Muscle of back (tissue), 11 donors: Measurements from ENCODE around the gene GATB. TPM values are rescaled to one million over a fixed set of nuclear protein-coding genes. Genes with fewer than 3 reads are reported as not detected.
"Not testable (repeated sequence)": the region's sequence is repeated elsewhere in the genome, so short reads cannot be mapped to it uniquely, and the experiment has no call there.

Experiments used
- DNase-seq, 3 donors: peaks; one replicate each; pipeline versions ENCODE4 v3.0.0 to v3.0.0-alpha.2; 2013
- polyA plus RNA-seq, 10 donors: library from polyadenylated mRNA; unstranded; fragments of 120-200 nt; gene quantifications; one replicate each; pipeline ENCODE4 v1.2.1, GENCODE V29; 2013; ENCODE audit not compliant: insufficient read length in 10 of 10

GATB gene
- polyA plus RNA-seq, 10 donors: 18.3 to 24.0 (median 21.2) TPM

DNA sequence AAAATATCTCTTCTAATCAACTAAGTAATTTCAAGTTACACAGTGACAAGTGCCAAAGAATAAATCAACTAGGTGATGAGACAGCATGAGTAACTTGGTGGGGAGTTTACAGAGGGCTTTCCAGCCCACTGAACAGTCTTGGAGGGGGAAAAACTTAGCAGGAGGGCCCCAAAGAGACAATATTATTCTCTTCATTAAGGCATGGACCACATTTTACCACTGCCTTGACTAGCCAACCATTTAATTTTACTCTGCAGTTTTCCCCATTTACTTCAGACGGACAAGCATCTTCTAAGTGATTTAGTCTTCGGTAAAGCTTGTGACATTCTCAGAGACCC, 25.3 kb upstream of the GATB start:
- no peak for DNase-seq

DNA sequence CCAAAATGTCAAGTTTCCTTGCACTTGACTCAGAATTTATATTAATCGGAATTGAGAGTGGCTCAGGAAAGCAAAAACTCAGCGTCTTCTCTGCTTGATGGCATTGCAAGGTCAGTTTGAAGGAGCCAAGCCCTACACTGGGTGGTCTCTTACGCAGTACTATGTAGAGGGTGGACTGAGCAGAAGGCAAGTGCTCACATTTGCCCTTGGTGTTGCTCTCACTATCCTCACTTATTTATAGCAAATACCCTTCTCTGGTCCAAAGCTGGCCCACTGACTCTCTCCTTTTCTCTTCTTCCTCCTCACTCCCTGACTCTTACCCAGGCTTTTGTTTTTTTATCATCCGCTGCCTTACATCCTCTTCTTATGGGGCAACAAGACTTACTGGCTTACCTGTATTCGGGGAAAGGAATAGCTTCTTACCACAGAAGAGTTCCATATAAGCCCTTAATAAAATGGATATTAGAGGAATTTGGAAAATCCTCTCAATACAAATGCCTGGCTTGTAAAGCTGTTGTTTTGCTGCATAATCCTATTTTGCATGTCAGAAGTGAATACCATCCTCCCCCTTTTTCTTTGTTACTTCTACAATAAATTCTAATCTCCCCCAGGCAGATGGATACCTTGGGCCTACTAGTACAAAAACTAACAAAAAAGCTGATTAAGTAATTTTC, 24.8 kb upstream of the GATB start:
- DNase-seq: no peak

DNA sequence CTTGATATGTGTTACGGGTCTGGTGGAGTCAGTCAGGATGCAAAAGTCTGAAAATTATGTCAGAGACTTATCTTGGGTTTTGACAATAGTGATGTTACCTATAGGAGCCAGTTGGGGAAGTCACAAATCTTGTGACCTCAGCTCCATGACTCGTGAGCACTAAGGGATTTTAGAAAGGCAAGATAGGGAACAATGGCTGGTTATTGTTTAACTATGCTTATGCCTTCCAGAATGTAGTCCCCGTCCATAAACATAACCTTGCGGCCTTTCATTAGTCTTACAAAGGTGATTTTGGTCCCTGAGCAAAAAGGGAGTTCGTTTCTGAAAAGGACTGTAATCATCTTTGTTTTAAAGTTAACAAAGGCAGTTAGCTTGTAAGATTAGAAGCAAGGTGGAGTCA, 23.9 kb upstream of the GATB start:
- DNase-seq: no peak

DNA sequence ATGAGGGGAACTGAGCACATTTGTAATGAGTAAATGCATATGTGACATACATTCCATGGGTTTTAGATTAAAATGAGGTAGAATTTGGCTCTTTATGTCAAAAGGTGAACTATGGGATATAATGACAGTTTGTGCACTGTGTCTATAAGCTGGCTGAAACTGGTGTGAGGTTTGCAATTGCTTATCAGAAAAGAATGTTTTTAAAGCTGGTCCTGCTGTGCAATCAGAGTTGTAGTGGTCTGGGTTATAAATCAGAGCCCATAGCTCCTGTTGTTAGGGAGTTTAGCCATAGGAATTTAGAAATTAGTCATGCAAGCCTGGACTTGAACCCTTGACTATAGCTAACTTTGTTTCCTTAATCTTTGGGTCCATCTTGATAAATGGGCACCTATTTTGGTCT, 23.1 kb upstream of the GATB start:
- no peak for DNase-seq

DNA sequence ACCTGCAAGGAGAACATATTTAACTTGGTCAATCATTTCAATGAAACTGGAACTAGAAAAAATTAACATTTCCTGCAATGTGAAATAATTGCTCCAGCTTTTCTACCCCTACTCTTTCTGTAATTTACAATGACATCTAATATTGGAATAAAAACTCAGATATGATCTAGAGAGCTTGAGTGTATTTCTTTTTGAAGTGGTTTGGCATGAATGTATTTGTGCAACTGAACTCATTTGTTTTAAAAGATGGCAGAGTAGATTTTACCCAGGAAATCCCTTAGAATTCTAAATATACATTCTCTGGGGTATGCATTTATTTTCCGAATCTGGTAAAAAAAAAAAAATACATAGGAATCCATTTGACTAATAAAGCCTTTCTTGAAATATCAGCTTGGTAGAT, 21.5 kb upstream of the GATB start:
- DNase-seq: no peak

DNA sequence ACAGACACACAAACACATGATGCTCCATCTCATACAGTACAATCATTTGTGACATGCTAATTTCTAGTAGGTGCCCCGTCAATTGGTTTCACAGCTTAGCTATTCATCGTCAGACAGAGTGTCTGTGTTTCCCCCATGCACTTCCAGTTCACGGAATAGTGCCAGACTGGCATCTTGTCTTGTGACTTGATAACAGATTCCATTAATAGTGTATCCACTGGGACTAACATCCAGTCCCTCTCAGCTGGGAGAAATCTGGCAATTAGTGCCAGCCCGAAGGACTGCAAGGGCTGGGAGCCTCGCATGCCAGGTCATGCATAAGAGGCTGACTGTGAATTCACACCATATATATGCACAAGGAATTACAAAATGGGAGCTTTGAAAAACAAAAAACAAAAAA, 20.2 kb upstream of the GATB start:
- DNase-seq: no peak

DNA sequence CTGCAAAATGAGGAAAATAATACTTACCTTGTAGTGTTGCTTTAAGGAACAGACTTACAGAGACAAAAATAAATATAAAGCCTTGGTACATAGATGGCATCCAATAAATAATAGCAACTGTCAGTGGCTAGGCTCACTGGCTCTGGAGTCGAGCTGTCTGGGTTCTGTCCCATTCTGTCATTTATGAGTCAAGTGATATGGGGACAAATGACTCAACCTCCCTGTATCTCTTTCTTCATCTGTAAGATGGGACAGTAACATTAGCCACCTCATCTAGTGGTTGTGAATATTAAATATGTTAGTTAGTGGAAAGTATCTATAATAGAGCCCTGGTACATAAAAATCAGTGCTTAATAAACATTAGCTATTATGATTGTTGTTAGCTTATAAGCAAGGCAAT, 16.7 kb upstream of the GATB start:
- DNase-seq: no peak

DNA sequence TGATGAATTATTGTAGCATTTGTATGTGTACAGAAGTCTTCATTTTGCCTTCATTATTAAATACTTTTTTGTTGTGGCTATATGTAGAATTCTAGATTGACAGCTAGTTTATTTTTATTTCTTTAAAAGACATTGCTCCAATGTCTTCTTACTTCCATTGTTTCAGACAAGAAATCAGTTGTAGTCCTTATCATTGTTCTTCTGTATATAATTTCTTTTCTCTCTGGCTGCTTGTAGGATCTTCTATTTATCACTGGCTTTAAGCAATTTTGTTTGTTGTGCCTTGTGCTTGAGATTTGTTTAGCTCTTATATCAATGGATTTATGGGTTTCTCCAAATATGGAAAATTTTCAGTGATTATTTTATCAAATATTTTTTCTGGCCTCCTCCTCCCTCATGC, 13.5 kb upstream of the GATB start:
- DNase-seq: no peak

DNA sequence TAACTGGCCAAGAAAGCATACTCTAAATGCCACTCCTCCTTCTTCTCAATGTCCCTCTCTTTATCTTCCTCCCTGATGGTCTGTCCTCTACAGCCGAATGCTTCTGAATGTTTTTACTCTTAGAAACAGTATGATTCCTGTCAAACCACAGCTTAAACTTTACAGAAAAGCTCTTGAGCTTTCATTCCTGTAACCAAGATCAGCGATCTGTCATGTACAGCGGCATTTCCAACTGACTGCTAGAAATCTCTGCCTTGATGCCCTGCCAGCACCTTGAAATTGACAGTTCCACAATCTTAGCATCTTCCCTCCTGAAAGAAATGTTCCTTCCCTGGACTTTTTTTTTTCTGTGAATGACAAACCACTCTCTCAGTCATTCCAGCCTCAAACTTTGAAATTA, 11.5 kb upstream of the GATB start:
- DNase-seq: no peak

DNA sequence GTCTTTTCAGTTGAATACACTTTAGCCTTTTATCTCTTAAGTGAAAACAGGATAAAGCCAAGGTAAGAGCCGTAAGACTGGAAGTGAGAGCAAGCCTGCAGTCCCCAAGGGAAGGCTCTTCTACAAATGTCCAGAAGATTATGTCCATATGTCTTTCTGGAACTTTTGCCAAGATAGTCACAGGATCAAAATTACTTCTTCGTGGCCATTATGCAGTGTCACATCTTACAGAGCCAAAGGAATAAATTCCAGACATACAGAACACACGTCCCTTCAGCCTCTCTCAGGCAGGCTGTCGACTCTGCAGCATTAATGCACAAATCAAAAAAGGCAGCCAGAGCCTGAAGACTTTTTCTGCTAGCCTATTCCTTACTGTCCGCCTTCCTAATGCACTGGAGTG, 10.9 kb upstream of the GATB start:
- peak; percentile 57 to 80 (median 73) for DNase-seq

DNA sequence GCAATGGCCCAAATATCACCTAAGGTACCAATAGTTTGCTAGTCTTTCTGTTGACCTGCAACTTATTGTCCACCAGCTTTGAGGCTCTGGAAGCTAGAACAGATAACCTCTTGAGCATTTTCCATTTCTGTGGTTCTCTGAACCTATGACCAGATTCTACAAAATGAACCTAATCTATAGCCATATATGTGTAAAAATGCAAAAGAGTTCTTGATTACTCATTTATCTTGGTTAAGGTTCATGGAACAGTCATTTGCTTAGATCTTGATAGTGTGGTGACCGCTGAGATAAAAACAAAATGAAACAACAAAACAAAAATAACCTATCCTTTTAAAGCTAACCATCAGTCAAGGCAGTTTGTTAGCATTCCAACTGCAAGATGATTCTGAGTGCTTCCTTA, 9.3 kb upstream of the GATB start:
- no peak for DNase-seq

DNA sequence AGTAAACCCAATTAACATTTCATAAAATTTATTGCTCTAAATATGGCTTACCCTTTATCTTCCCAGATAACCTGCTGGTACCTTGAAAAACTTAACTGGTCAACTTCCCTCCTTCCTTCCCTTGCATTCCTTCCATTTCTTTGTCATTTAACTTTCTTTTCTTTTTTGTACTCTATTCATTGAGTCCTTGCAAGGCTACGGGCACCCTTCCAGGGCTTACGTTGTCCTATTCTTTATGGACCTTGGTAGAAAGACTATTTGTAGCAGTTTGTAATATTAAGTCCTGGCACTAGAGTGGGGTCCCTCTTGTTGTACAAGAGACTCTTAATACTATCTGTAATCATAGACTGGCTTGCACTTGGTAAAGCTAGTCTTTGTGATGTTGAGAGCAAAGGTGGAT, 8.0 kb upstream of the GATB start:
- DNase-seq: no peak

DNA sequence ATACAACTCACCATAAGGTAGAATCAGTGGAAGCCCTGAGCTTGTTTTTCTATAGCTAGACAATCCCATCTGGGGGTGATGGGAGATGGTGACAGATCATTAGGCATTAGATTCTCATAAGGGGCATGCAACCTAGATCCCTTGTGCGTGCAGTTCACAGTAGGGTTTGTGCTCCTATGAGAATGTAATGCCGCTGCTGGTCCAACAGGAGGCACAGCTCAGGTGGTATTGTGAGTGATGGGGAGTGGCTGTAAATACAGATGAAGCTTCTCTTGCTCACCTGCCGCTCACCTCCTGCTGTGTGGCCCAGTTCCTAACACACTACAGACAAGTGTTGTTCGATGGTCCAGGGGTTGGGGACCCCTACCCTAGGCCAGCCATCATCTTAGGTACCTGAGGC, 5.9 kb upstream of the GATB start:
- DNase-seq: no peak

DNA sequence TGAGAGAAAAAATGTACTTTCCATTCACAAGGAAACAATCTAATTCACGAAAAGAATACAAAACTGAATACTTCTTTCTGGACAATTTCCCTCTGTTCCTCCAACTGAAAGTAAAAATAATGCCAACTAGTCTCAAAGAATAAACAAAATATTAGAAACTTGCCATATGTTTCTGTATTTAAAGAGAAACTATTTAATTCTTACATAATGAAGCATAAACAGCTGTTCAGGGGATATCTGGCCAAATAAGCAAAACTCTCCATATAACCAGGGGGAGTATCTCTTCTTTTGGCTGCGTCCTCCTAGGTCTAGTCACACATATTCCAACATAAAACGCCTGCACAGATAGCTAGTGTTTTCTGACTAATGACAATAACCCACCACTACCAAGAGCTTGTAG, 805 bp downstream of the GATB start:
- peak in 2 of 3 donors; percentile 2 to 18 for DNase-seq

DNA sequence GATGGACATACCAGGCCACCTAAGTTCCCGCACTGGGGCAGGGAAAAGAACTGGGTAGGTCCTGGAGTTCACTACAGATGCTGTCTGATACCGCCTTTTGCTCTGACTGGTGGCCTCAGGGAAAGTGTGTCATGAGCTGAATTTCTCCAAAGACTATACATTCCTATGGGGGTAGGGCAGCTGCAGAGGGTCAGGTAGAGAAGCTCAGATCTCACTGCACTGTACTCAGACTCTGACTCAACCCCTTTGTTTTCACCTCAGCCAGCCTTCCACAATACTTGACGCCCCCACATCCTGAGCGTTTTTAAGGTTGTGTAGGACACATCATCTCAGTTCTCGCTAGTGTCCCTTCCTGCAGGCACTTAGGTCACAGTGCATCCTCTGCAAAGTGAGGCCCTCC, 7.8 kb downstream of the GATB start:
- DNase-seq: no peak

DNA sequence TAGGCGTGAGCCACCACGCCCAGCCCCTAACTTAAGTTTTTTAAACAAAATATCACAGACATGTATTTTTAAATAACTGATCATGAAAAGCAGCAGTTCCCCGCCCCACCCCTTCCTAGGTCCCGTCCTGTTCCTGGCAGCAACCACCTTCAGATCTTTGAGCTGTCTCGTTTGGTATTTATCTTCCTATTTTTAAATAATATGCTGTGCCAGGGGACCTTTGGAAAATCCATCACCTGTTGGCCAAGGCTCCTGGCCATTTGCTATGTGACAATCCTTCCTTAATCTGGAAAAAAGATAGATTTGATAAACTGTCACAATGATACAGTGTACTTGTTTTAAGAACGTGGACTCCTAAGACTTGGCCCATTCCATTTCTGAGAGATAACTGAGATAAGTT, 10.7 kb downstream of the GATB start:
- DNase-seq: no peak

DNA sequence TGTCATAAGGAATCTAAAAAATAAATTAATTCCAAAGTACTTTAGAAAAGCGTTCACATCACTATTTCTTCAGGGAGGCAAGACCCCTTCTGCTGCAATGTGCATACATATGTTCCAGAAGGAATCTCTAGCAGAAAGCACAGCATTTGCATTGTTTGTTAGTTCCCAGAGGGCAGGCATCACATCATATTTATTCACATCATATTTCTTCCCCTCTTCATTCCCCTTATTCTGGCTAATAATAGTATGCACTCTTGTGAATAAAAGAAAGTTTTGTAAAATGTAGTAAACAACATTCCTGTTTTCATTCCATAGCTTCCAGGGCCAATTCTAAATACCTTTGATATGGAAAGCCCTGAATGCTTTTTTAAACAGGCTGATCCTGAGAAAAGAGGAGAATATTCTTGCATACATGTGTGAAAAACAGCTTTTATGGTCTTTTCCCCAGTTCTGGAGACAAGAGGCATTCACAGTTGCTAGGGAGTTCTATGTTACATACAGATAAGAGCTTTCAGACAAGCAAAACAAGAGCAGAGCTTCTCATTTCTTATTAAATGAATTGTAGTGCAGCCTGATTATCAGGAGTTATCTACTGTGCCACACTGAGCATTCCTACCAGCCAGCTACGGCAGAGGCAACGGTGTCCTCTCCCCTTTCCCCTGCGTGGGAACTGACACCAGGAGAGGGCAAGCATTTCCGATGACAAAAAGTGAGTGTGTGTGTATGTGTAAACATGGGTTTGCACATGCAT, 15.2 kb downstream of the GATB start:
- peak in 1 of 3 donors; percentile 20 for DNase-seq

DNA sequence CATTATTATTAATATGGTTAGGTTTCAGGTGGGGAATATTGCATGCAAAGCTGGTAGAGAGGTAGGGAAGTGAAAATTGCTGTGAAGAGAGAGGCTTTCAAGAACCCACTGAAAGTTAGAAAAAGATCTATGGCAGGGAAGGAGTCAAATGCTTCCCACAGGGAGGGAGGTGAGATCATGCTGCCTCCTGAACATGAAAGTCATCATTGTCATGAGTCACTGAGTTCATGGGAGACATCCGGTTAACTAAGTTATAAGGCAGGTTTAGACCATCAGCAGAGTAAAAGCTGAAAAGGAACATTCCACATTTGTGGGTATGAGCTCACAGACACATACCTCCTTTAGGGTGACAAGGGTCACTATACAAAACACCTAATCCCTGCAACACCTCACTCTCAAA, 16.2 kb downstream of the GATB start:
- peak in 1 of 3 donors; percentile 62 for DNase-seq

DNA sequence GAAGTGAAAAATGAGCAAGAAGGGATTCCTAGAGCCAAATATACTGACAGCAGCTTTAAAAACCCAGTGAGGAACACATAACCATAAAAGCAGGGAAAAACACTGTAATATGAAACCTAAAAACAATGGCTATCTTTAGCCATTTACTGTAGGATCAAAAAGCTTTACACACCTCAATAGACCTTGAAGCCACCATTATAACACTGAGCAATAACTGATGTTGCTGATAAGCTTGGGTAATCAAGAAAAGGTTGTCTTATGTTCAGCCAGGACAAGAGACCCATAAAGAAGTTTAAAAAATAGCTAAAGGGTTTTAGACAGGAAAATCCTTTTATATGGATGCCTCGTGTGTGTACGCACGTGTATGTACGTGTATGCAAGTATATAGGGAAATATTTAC, 16.9 kb downstream of the GATB start:
- DNase-seq: no peak

DNA sequence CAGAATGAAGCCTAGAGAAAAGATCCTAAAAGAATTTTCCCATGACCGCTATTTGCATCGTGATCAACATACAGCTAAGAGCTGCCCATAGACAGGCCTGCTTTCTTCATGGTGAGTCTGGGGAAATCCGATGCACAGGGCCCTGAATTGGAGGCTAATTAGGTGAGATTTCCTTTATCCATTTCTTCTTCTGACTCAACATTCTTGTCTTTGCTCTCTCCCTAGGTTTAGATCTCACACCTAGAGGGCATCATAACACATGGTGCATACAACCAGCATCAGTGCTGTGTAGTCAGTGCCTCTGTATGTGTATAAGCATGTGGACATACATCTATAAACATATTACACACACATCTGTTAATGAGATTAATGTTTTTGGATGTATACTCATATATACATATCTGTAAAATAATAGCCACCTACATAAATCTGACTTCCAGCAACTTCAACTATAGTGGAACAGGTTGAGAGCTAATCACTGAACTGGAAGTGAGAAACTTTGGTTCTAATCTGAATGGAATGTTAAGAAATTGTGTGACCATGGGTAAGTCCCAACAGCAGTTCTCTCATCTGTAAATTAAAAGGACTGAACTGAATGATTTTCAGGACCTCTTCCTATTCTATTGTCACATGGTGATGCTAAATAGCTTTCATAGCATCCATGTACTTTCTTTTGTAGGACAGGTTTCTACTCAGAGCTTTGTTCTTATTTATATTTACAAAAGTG, 17.5 kb downstream of the GATB start:
- DNase-seq: no peak

DNA sequence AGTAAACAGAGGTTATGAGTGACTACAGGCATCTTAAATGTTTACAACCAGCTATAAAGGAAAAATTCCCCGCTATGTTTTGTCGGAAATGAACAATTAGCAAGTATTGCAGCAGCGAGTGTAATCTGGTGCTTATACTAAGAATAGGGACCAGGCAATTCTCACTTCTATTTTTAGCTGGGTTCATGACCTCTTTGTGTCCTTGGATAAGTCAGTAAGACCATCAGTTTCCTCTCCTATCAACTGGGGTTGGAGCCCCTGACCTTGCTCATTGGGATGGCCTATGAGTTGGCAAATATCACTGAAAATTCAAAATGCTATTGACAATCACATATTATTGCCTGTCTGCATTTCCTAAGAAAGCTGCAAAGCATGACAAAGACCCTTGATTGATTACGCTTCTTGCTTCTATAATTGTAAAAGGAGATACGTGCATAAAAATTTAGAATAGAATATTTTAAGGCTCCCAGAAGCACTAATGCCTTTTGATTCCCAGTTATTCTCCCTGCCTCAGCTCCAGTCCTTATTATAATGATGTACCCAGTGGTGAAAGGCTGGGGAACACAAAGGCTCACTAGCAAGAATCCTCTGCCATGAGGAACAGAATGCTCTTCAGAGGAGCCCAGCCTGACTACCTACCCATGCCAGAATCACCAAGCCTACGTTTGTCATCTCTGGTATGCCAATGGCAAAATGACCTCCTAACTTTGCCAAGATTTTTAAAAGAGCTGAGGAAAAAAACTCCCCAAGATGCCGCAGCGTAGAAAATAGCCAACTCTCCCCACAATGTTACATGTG, 21.9 kb downstream of the GATB start:
- no peak for DNase-seq

DNA sequence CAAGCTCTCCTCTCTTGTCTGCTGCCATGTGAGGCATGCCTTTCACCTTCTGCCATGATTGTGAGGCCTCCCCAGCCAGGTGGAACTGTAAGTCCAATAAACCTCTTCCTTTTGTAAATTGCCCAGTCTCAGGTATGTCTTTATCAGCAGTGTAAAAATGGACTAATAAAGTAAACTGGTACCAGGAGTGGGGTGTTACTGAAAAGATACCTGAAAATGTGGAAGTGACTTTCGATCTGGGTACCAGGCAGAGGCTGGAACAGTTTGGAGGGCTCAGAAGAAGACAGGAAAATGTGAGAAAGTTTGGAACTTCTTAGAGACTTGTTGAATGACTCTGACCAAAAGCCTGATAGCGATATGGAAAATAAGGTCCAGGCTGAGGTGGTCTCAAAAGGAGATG, 24.0 kb downstream of the GATB start:
- DNase-seq: not testable (repeated sequence)
